Measurements from ENCODE around the gene RALGAPA2. TPM values are rescaled to one million over a fixed set of nuclear protein-coding genes. Genes with fewer than 3 reads are reported as not detected.

Gene RALGAPA2
- total RNA-seq, 1 donor from 2014 or later: 21.0 TPM

- no peak for DNase-seq
- intact Hi-C loops (cut with micrococcal nuclease): loop anchor here (5.0 kb wide), 1 partner anchor 154 kb away; no protein-coding TSS in a partner anchor
- peaks cover 31% of the 10 kb centered on the region for H3K4me1 ChIP-seq
- TF ChIP-seq CTCF (IDR thresholded peaks at IDR 0.05; ENCODE audit: borderline replicate concordance): no peak
- H3K9me3 ChIP-seq (replicated peaks): no peaks in the 10 kb centered on the region
- no peaks in the 10 kb centered on the region for H3K27me3 ChIP-seq (ENCODE audit: low read depth)
- no peaks in the 10 kb centered on the region for H3K36me3 ChIP-seq
- no peak overlapping the region for H3K27ac ChIP-seq (replicated peaks)
- H3K4me3 ChIP-seq: no peak overlapping the region
Observed at GRCh38 chr20:20668639-20669038, 43.8 kb downstream of the RALGAPA2 start.

GRCh38 chr20:20666359-20666758 is 46.1 kb downstream of the RALGAPA2 start:
- DNase-seq: no peak
- Histone ChIP-seq H3K27me3 (ENCODE audit: low read depth) (no peaks in the 10 kb centered on the region), H3K27ac (replicated peaks) (no peak overlapping the region), H3K9me3 (replicated peaks) (no peaks in the 10 kb centered on the region), H3K4me3 (no peak overlapping the region), H3K4me1 (peaks cover 31% of the 10 kb centered on the region), H3K36me3 (peaks cover 2% of the 10 kb centered on the region)
- TF ChIP-seq CTCF (IDR thresholded peaks at IDR 0.05; ENCODE audit: borderline replicate concordance): no peak
- intact Hi-C loops (cut with micrococcal nuclease): loop anchor here (5.0 kb wide), 1 partner anchor 156 kb away; no protein-coding TSS in a partner anchor

- no peak for DNase-seq
- TF ChIP-seq CTCF (IDR thresholded peaks at IDR 0.05; ENCODE audit: borderline replicate concordance): no peak
- H3K4me1 ChIP-seq: peaks cover 31% of the 10 kb centered on the region
- H3K9me3 ChIP-seq (replicated peaks): no peaks in the 10 kb centered on the region
- H3K27me3 ChIP-seq (ENCODE audit: low read depth): no peaks in the 10 kb centered on the region
- H3K4me3 ChIP-seq: no peak overlapping the region
- no peak overlapping the region for H3K27ac ChIP-seq (replicated peaks)
- peaks cover 6% of the 10 kb centered on the region for H3K36me3 ChIP-seq
- intact Hi-C loops (cut with micrococcal nuclease): loop anchor here (5.0 kb wide), 1 partner anchor 157 kb away; no protein-coding TSS in a partner anchor
Observed at GRCh38 chr20:20665606-20666332, 46.7 kb downstream of the RALGAPA2 start.

DNA sequence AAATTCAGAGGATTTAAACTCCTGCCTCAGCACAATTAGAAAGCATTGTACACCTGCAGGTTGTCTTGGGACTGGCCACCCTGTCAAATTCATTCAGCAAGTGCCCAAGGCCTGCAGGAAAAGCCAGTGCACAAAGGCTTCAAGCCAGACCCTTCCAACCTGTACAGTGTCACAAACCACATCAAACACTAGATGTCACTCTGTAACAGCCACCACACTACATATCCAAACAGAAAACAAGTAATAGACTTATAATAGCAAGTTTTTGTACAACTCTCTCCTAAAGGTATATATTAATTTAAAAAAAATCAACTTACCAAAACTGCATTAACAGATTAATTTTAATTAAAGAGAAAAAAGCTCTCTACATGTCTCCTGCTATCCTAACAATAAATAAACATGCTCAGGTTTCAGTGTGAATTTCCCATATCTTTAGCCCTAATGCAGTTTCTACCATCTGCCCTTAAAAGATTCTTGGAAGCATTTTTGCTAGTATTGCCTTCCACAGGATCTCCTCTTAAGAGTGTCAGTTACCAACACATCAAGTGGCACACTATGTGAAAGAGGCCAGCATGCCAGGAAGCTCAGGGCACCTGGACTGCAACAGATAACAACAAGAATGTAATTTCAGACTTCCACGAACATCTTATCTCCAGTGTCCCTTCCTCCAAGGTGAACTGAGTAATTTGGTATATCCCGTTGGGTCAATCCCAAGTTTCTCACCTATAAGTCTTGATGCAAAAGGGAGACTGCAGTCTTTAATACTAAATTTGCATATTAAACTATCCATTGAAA is 47.5 kb downstream of the RALGAPA2 start:
- no peak overlapping the region for H3K27ac ChIP-seq (replicated peaks)
- intact Hi-C loops (cut with micrococcal nuclease): loop anchor here (5.0 kb wide), 1 partner anchor 157 kb away; no protein-coding TSS in a partner anchor
- peaks cover 6% of the 10 kb centered on the region for H3K36me3 ChIP-seq
- H3K4me1 ChIP-seq: peaks cover 31% of the 10 kb centered on the region
- TF ChIP-seq CTCF (IDR thresholded peaks at IDR 0.05; ENCODE audit: borderline replicate concordance): peak; percentile 79
- H3K9me3 ChIP-seq (replicated peaks): no peaks in the 10 kb centered on the region
- DNase-seq: no peak
- no peak overlapping the region for H3K4me3 ChIP-seq
- H3K27me3 ChIP-seq (ENCODE audit: low read depth): no peaks in the 10 kb centered on the region

DNA sequence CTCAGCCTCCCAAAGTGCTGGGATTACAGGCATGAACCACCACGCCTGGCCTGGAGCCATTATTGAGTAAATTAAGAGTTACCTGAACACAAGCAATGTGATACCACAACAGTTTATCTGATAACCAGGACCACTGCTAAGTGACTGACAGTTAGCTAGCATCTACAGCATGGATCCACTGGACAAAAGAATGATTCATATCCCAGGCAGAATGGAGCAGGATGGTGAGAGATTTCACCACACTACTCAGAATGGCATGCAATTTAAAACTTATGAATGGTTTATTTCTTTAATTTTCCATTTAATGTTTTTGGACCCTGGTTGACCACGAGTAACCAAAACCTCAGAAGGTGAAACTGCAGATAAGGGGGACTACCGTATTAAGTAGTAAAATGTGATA is 48.6 kb downstream of the RALGAPA2 start:
- no peak for TF ChIP-seq CTCF (IDR thresholded peaks at IDR 0.05; ENCODE audit: borderline replicate concordance)
- intact Hi-C loops (cut with micrococcal nuclease): no loop called here

More for the DNA sequence above, 48.6 kb downstream of the RALGAPA2 start:
- H3K27ac ChIP-seq (replicated peaks): no peak overlapping the region
- peaks cover 32% of the 10 kb centered on the region for H3K4me1 ChIP-seq
- no peaks in the 10 kb centered on the region for H3K9me3 ChIP-seq (replicated peaks)
- peaks cover 6% of the 10 kb centered on the region for H3K36me3 ChIP-seq
- no peak for DNase-seq
- H3K4me3 ChIP-seq: no peak overlapping the region
- no peaks in the 10 kb centered on the region for H3K27me3 ChIP-seq (ENCODE audit: low read depth)
